HepG2 (cell line): ENCODE results near the gene ALB. TPM values are rescaled to one million over a fixed set of nuclear protein-coding genes. Genes with fewer than 3 reads are reported as not detected.

ENCODE experiments used
- AGO2 ChIP-seq: fragments of 200-400 bp; formaldehyde crosslinking; optimal IDR thresholded peaks from 2 replicates; pipeline ENCODE3; 2017; ENCODE audit warnings: mild to moderate bottlenecking, low read depth, low read length, moderate library complexity
- AHR ChIP-seq: IDR thresholded peaks from 2 replicates; pipeline ENCODE4 v1.6.1; 2018; ENCODE audit warnings: missing genetic modification reagents, missing compliant biosample characterization
- ATF1 ChIP-seq: IDR thresholded peaks from 2 replicates; pipeline ENCODE4 v1.6.1; 2016; ENCODE audit warnings: mild to moderate bottlenecking, control low read depth
- IRF1 ChIP-seq: sonication (generic); formaldehyde crosslinking; IDR thresholded peaks from 2 replicates; pipeline ENCODE4 v1.4.0; 2020; ENCODE audit warnings: low read depth, mild to moderate bottlenecking, missing genetic modification reagents
- KLF11 ChIP-seq: IDR thresholded peaks from 2 replicates; pipeline ENCODE4 v1.6.1; 2016; ENCODE audit warnings: missing compliant biosample characterization
- MAFF ChIP-seq: IDR thresholded peaks from 2 replicates; pipeline ENCODE4 v1.6.1; 2011; ENCODE audit warnings: low read depth, low read length, improper control_type of control experiment
- MAZ ChIP-seq, 2 experiments: sonication (generic) in 1 of 2; formaldehyde crosslinking in 1 of 2; IDR thresholded peaks; 2 replicates each; pipeline versions ENCODE4 v1.5.0 to v1.6.1; 2012 to 2020; ENCODE audit warnings: low read depth in 2 of 2, mild to moderate bottlenecking in 2 of 2, borderline replicate concordance in 1 of 2, improper control_type of control experiment in 1 of 2, low read length in 1 of 2, missing genetic modification reagents in 1 of 2, moderate library complexity in 1 of 2
- MED1 ChIP-seq: sonication (generic); formaldehyde crosslinking; IDR thresholded peaks from 2 replicates; pipeline ENCODE4 v1.4.0; 2020; ENCODE audit warnings: missing genetic modification reagents
- MYNN ChIP-seq: sonication (generic); formaldehyde crosslinking; IDR thresholded peaks from 2 replicates; pipeline ENCODE4 v1.4.0; 2020; ENCODE audit warnings: mild to moderate bottlenecking, low read depth, missing genetic modification reagents
- ONECUT2 ChIP-seq: sonication (generic); formaldehyde crosslinking; IDR thresholded peaks from 2 replicates; pipeline ENCODE4 v1.4.0; 2020; ENCODE audit warnings: missing genetic modification reagents
- PHF20 ChIP-seq: sonication (generic); formaldehyde crosslinking; IDR thresholded peaks from 2 replicates; pipeline ENCODE4 v1.5.0; 2020; ENCODE audit warnings: mild to moderate bottlenecking, missing genetic modification reagents
- SETDB1 ChIP-seq: sonication (generic); formaldehyde crosslinking; IDR thresholded peaks from 2 replicates; pipeline ENCODE4 v1.5.1; 2020; ENCODE audit warnings: missing genetic modification reagents, mild to moderate bottlenecking, borderline replicate concordance
- SMAD1 ChIP-seq: sonication (generic); formaldehyde crosslinking; IDR thresholded peaks from 2 replicates; pipeline ENCODE4 v1.4.0; 2020; ENCODE audit warnings: missing genetic modification reagents, low read depth, mild to moderate bottlenecking, borderline replicate concordance
- SP140L ChIP-seq: sonication (generic); formaldehyde crosslinking; IDR thresholded peaks from 2 replicates; pipeline ENCODE4 v1.4.0; 2020; ENCODE audit warnings: missing genetic modification reagents, borderline replicate concordance
- SRSF9 ChIP-seq: fragments of 200-400 bp; formaldehyde crosslinking; IDR thresholded peaks from 2 replicates; pipeline ENCODE4 v1.6.1; 2018; ENCODE audit warnings: borderline replicate concordance, mild to moderate bottlenecking, low read depth, low read length; ENCODE audit not compliant: insufficient read depth, poor library complexity, severe bottlenecking
- ZBTB38 ChIP-seq: sonication (generic); formaldehyde crosslinking; IDR thresholded peaks from 2 replicates; pipeline ENCODE4 v1.5.1; 2020; ENCODE audit warnings: mild to moderate bottlenecking, missing genetic modification reagents
- ZIK1 ChIP-seq: sonication (generic); formaldehyde crosslinking; IDR thresholded peaks from 2 replicates; pipeline ENCODE4 v1.5.0; 2020; ENCODE audit warnings: mild to moderate bottlenecking, low read depth, missing genetic modification reagents, borderline replicate concordance
- ZNF124 ChIP-seq: sonication (generic); formaldehyde crosslinking; IDR thresholded peaks from 2 replicates; pipeline ENCODE4 v1.4.0; 2020; ENCODE audit warnings: missing genetic modification reagents
- ZNF160 ChIP-seq: sonication (generic); formaldehyde crosslinking; IDR thresholded peaks from 2 replicates; pipeline ENCODE4 v1.8.0; 2022; ENCODE audit warnings: mild to moderate bottlenecking, inconsistent platforms, missing genetic modification reagents
- ZNF431 ChIP-seq: sonication (generic); formaldehyde crosslinking; IDR thresholded peaks from 2 replicates; pipeline ENCODE4 v1.9.0; 2022; ENCODE audit warnings: missing genetic modification reagents, low read depth, mild to moderate bottlenecking, borderline replicate concordance
- ZNF749 ChIP-seq: sonication (generic); formaldehyde crosslinking; IDR thresholded peaks from 2 replicates; pipeline ENCODE4 v1.8.0; 2022; ENCODE audit warnings: mild to moderate bottlenecking, missing genetic modification reagents, moderate library complexity, borderline replicate concordance
- polyA plus RNA-seq, 8 experiments: library from polyadenylated mRNA; depleted of rRNA in 3 of 8; stranded (reverse) in 7 of 8; unstranded in 1 of 8; fragments of >200 nt; fragmentation: Illumina TruSeq in 4 of 8; extraction: Trizol in 4 of 8; gene quantifications; 2 replicates each; pipeline versions ENCODE4 v1.2.1 to v1.2.3, GENCODE V29; 2011 to 2016; ENCODE audit warnings: low read depth in 4 of 8, missing spikeins in 1 of 8, mixed read lengths in 1 of 8; ENCODE audit not compliant: insufficient read depth in 1 of 8
- total RNA-seq, 5 experiments: library from RNA; depleted of rRNA; stranded (reverse); fragments of >200 nt; fragmentation: Illumina TruSeq; extraction: Trizol; gene quantifications; 2 replicates each; pipeline ENCODE4 v1.2.3, GENCODE V29; 2016; ENCODE audit warnings: low read depth in 1 of 5
- TF ChIP-seq, protein P1 (sequence below): sonication (generic); formaldehyde crosslinking; IDR thresholded peaks from 2 replicates; pipeline ENCODE4 v1.8.1; 2023; ENCODE audit warnings: missing genetic modification reagents, mild to moderate bottlenecking, borderline replicate concordance
- TF ChIP-seq, protein P2 (sequence below): IDR thresholded peaks from 2 replicates; pipeline ENCODE4 v1.6.1; 2016
- TF ChIP-seq, protein P3 (sequence below): sonication (generic); formaldehyde crosslinking; IDR thresholded peaks from 2 replicates; pipeline ENCODE4 v1.8.1; 2023; ENCODE audit warnings: mild to moderate bottlenecking, missing genetic modification reagents
- TF ChIP-seq, protein P4 (sequence below): sonication (generic); formaldehyde crosslinking; IDR thresholded peaks from 2 replicates; pipeline ENCODE4 v1.8.0; 2022; ENCODE audit warnings: missing genetic modification reagents, mild to moderate bottlenecking, moderate library complexity, borderline replicate concordance

The ALB gene
- total and polyA plus RNA-seq, 2 of the 13 experiments (the other 11 are each of a cell fraction or from before 2014, with no cell fraction given) = 22,259 to 22,625 TPM

DNA sequence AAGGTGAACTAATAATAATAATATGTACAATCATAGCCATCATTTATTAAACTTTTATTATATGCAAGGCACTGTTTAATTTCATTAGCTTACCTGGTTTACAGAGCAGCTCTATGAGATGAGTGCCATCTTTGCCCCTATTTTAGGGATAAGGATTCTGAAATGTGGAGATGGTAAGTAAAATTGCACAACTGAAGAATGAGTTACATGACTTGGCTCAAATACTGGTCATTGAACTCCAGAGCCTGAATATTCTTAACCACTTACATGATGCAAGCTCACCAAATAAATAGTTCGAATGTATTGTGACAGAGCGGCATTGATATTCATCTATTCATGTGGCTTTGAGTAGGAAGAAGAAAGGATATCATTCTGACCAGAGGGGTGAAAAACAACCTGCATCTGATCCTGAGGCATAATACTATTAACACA lies 11.7 kb downstream of the ALB start (continued):
- TF ChIP-seq IRF1 (CRISPR knock-in tag) (no peak), ONECUT2 (CRISPR knock-in tag) (no peak), SETDB1 (CRISPR knock-in tag) (no peak), MAZ (IDR thresholded peaks at IDR 0.05; ENCODE audit: borderline replicate concordance, low read depth, low read length) (no peak), MAZ (CRISPR knock-in tag; IDR thresholded peaks at IDR 0.05; ENCODE audit: low read depth) (no peak), ZNF431 (CRISPR knock-in tag) (peak; percentile 48; the same call in 1 of the 2 replicates), ZNF124 (CRISPR knock-in tag) (no peak), SP140L (CRISPR knock-in tag) (no peak), KLF11 (CRISPR knock-in tag) (no peak), AGO2 (no peak), ZBTB38 (no peak), MED1 (CRISPR knock-in tag) (peak; percentile 64), SRSF9 (no peak), PHF20 (no peak), ZNF749 (CRISPR knock-in tag) (no peak), ATF1 (CRISPR knock-in tag) (no peak), ZNF160 (CRISPR knock-in tag) (no peak), ZIK1 (CRISPR knock-in tag) (no peak), MYNN (no peak), AHR (CRISPR knock-in tag) (no peak), MAFF (0 out of 2 replicates have a peak, but pooled peaks have one; percentile 20), SMAD1 (CRISPR knock-in tag) (no peak)
- TF ChIP-seq, protein P1, sequence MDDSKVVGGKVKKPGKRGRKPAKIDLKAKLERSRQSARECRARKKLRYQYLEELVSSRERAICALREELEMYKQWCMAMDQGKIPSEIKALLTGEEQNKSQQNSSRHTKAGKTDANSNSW (CRISPR knock-in tag) = no peak
- TF ChIP-seq, protein P2, sequence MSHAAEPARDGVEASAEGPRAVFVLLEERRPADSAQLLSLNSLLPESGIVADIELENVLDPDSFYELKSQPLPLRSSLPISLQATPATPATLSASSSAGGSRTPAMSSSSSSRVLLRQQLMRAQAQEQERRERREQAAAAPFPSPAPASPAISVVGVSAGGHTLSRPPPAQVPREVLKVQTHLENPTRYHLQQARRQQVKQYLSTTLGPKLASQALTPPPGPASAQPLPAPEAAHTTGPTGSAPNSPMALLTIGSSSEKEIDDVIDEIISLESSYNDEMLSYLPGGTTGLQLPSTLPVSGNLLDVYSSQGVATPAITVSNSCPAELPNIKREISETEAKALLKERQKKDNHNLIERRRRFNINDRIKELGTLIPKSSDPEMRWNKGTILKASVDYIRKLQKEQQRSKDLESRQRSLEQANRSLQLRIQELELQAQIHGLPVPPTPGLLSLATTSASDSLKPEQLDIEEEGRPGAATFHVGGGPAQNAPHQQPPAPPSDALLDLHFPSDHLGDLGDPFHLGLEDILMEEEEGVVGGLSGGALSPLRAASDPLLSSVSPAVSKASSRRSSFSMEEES (CRISPR knock-in tag) = no peak
- TF ChIP-seq, protein P3, sequence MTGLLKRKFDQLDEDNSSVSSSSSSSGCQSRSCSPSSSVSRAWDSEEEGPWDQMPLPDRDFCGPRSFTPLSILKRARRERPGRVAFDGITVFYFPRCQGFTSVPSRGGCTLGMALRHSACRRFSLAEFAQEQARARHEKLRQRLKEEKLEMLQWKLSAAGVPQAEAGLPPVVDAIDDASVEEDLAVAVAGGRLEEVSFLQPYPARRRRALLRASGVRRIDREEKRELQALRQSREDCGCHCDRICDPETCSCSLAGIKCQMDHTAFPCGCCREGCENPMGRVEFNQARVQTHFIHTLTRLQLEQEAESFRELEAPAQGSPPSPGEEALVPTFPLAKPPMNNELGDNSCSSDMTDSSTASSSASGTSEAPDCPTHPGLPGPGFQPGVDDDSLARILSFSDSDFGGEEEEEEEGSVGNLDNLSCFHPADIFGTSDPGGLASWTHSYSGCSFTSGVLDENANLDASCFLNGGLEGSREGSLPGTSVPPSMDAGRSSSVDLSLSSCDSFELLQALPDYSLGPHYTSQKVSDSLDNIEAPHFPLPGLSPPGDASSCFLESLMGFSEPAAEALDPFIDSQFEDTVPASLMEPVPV (CRISPR knock-in tag) = no peak
- TF ChIP-seq, protein P4, sequence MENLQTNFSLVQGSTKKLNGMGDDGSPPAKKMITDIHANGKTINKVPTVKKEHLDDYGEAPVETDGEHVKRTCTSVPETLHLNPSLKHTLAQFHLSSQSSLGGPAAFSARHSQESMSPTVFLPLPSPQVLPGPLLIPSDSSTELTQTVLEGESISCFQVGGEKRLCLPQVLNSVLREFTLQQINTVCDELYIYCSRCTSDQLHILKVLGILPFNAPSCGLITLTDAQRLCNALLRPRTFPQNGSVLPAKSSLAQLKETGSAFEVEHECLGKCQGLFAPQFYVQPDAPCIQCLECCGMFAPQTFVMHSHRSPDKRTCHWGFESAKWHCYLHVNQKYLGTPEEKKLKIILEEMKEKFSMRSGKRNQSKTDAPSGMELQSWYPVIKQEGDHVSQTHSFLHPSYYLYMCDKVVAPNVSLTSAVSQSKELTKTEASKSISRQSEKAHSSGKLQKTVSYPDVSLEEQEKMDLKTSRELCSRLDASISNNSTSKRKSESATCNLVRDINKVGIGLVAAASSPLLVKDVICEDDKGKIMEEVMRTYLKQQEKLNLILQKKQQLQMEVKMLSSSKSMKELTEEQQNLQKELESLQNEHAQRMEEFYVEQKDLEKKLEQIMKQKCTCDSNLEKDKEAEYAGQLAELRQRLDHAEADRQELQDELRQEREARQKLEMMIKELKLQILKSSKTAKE (CRISPR knock-in tag) = no peak
